GM12878 (cell line): ENCODE results near the gene MINDY3. TPM values are rescaled to one million over a fixed set of nuclear protein-coding genes. Genes with fewer than 3 reads are reported as not detected.

Experiments used
- CBX5 ChIP-seq: sonication (generic); IDR thresholded peaks from 2 replicates; pipeline ENCODE4 v1.6.1; 2016; ENCODE audit warnings: low read depth, moderate library complexity, mild to moderate bottlenecking, inconsistent platforms
- CHD2 ChIP-seq: IDR thresholded peaks from 2 replicates; pipeline ENCODE4 v1.6.1; 2011; ENCODE audit warnings: low read depth, low read length, improper control_type of control experiment, borderline replicate concordance
- CREM ChIP-seq: IDR thresholded peaks from 2 replicates; pipeline ENCODE4 v1.6.1; 2014; ENCODE audit warnings: antibody characterized with exemption, low read depth
- DPF2 ChIP-seq: fragments of 450-650 bp; IDR thresholded peaks from 2 replicates; pipeline ENCODE4 v1.6.1; 2017; ENCODE audit warnings: mild to moderate bottlenecking
- HCFC1 ChIP-seq: fragments of 150-350 bp; IDR thresholded peaks from 2 replicates; pipeline ENCODE4 v1.6.1; 2014; ENCODE audit warnings: low read length
- KLF5 ChIP-seq: fragments of 450-650 bp; IDR thresholded peaks from 2 replicates; pipeline ENCODE4 v1.6.1; 2014; ENCODE audit warnings: mild to moderate bottlenecking; ENCODE audit not compliant: partially characterized antibody
- LARP7 ChIP-seq: fragments of 450-650 bp; IDR thresholded peaks from 2 replicates; pipeline ENCODE4 v1.6.1; 2017; ENCODE audit warnings: mild to moderate bottlenecking
- MAX ChIP-seq: IDR thresholded peaks from 2 replicates; pipeline ENCODE4 v1.6.1; 2012; ENCODE audit warnings: low read depth, low read length, improper control_type of control experiment
- MYB ChIP-seq: fragments of 150-350 bp; IDR thresholded peaks from 2 replicates; pipeline ENCODE4 v1.6.1; 2014; ENCODE audit warnings: mild to moderate bottlenecking, low read depth, low read length, borderline replicate concordance
- NBN ChIP-seq: fragments of 450-650 bp; IDR thresholded peaks from 2 replicates; pipeline ENCODE4 v1.6.1; 2016
- NFYA ChIP-seq: IDR thresholded peaks from 2 replicates; pipeline ENCODE4 v1.6.1; 2011; ENCODE audit warnings: low read depth, mild to moderate bottlenecking, low read length, improper control_type of control experiment, borderline replicate concordance
- NR2C2 ChIP-seq: IDR thresholded peaks from 2 replicates; pipeline ENCODE4 v1.6.1; 2011; ENCODE audit warnings: borderline replicate concordance, low read depth; ENCODE audit not compliant: control insufficient read depth, insufficient read length
- NRF1 ChIP-seq: conservative IDR thresholded peaks from 2 replicates; pipeline ENCODE4 v1.6.1; 2011; ENCODE audit warnings: mild to moderate bottlenecking, low read depth, low read length, improper control_type of control experiment
- PAX5 ChIP-seq: IDR thresholded peaks from 2 replicates; pipeline ENCODE4 v1.6.1; 2011; ENCODE audit warnings: low read depth, low read length, borderline replicate concordance
- POLR2A ChIP-seq: IDR thresholded peaks from 2 replicates; pipeline ENCODE4 v1.6.1; 2011; ENCODE audit warnings: low read depth, mild to moderate bottlenecking, low read length
- POU2F2 ChIP-seq: IDR thresholded peaks from 3 replicates; pipeline ENCODE4 v1.6.1; 2011; ENCODE audit warnings: low read depth, mild to moderate bottlenecking, low read length, borderline replicate concordance
- PRDM15 ChIP-seq: fragments of 450-650 bp; formaldehyde crosslinking; IDR thresholded peaks from 2 replicates; pipeline ENCODE4 v1.4.0; 2020; ENCODE audit warnings: mild to moderate bottlenecking, moderate library complexity
- RUNX3 ChIP-seq: IDR thresholded peaks from 2 replicates; pipeline ENCODE4 v1.6.1; 2012; ENCODE audit warnings: low read length, inconsistent platforms
- SPI1 ChIP-seq: IDR thresholded peaks from 2 replicates; pipeline ENCODE4 v1.6.1; 2011; ENCODE audit warnings: low read depth, mild to moderate bottlenecking, low read length, moderate library complexity, borderline replicate concordance; ENCODE audit not compliant: insufficient read depth
- SREBF1 ChIP-seq: IDR thresholded peaks from 2 replicates; pipeline ENCODE4 v1.6.1; 2012; ENCODE audit warnings: mild to moderate bottlenecking, low read length
- STAT1 ChIP-seq: fragments of 450-650 bp; conservative IDR thresholded peaks from 2 replicates; pipeline ENCODE4 v1.6.1; 2014; ENCODE audit warnings: antibody characterized with exemption, mild to moderate bottlenecking
- ZNF217 ChIP-seq: fragments of 450-650 bp; IDR thresholded peaks from 2 replicates; pipeline ENCODE4 v1.6.1; 2017; ENCODE audit warnings: antibody characterized with exemption, mild to moderate bottlenecking
- ZNF274 ChIP-seq: IDR thresholded peaks from one replicate; pipeline ENCODE4 v1.8.0; 2011; ENCODE audit not compliant: insufficient read length, insufficient read depth
- ZNF384 ChIP-seq: IDR thresholded peaks from 2 replicates; pipeline ENCODE4 v1.6.1; 2012; ENCODE audit warnings: low read depth, mild to moderate bottlenecking, low read length, improper control_type of control experiment, borderline replicate concordance
- polyA plus RNA-seq, 11 experiments: library from polyadenylated mRNA; depleted of rRNA in 4 of 11; unstranded in 6 of 11; stranded (reverse) in 5 of 11; fragments of >200 nt; fragmentation: Nextera tagmentation in 4 of 11; fragmentation: Illumina TruSeq in 1 of 11; extraction: Ambion mirVana in 4 of 11; extraction: Trizol in 1 of 11; gene quantifications; 1 replicate in 1 of 11; 2 replicates in 10 of 11; pipeline versions ENCODE4 v1.2.1 to v1.2.3, GENCODE V29; 2011 to 2016; ENCODE audit warnings: inconsistent platforms in 2 of 11, missing spikeins in 2 of 11, low read depth in 1 of 11
- total RNA-seq, 4 experiments: library from RNA; depleted of rRNA in 3 of 4; stranded (reverse); fragments of >200 nt in 3 of 4; fragmentation: Illumina TruSeq in 1 of 4; extraction: Trizol in 1 of 4; gene quantifications; 2 replicates each; pipeline versions ENCODE4 v1.2.1 to v1.2.3, GENCODE V29; 2013 to 2021

The MINDY3 gene
- total and polyA plus RNA-seq, 10 of the 15 experiments (the other 5 are each of a cell fraction or from before 2014, with no cell fraction given) = 12.0 to 23.6 (median 15.7) TPM

GRCh38 chr10:15859906-15860691 lies at the start of gene MINDY3 (continued):
- 0 out of 2 replicates have a peak, but pooled peaks have one; percentile 13 for TF ChIP-seq ZNF384
- no peak for TF ChIP-seq SREBF1
- peak; percentile 10; the same call in 1 of the 2 replicates for TF ChIP-seq RUNX3
- TF ChIP-seq ZNF217 = 0 out of 2 replicates have a peak, but pooled peaks have one; percentile 52
- TF ChIP-seq CREM = no peak
- TF ChIP-seq LARP7 = peak; percentile 54; the same call in 1 of the 2 replicates
- no peak for TF ChIP-seq POU2F2
- no peak for TF ChIP-seq NRF1
- TF ChIP-seq KLF5 = peak; percentile 24
- TF ChIP-seq NFYA = no peak
- TF ChIP-seq MAX = 0 out of 2 replicates have a peak, but pooled peaks have one; percentile 28
- 0 out of 2 replicates have a peak, but pooled peaks have one; percentile 66 for TF ChIP-seq CBX5
- 0 out of 2 replicates have a peak, but pooled peaks have one; percentile 41 for TF ChIP-seq STAT1
- peak; percentile 47; the same call in 1 of the 2 replicates for TF ChIP-seq DPF2
- peak; percentile 43; the same call in 1 of the 2 replicates for TF ChIP-seq NBN
- TF ChIP-seq CHD2 = 0 out of 2 replicates have a peak, but pooled peaks have one; percentile 36
- no peak for TF ChIP-seq NR2C2
- peak; percentile 12; the same call in 1 of the 2 replicates for TF ChIP-seq PAX5
- TF ChIP-seq SPI1 = peak; percentile 44; the same call in 1 of the 2 replicates
- TF ChIP-seq PRDM15 (CRISPR knock-in tag) = no peak
- no peak for TF ChIP-seq ZNF274
- peak; percentile 7; the same call in 1 of the 2 replicates for TF ChIP-seq HCFC1
- TF ChIP-seq MYB = no peak
- peak; percentile 76 for TF ChIP-seq POLR2A
